ENCODE measurements around the gene KY.

GRCh38 chr3:134677196-134677986, 26.6 kb upstream of the KY start:
- TF ChIP-seq, protein P1, sequence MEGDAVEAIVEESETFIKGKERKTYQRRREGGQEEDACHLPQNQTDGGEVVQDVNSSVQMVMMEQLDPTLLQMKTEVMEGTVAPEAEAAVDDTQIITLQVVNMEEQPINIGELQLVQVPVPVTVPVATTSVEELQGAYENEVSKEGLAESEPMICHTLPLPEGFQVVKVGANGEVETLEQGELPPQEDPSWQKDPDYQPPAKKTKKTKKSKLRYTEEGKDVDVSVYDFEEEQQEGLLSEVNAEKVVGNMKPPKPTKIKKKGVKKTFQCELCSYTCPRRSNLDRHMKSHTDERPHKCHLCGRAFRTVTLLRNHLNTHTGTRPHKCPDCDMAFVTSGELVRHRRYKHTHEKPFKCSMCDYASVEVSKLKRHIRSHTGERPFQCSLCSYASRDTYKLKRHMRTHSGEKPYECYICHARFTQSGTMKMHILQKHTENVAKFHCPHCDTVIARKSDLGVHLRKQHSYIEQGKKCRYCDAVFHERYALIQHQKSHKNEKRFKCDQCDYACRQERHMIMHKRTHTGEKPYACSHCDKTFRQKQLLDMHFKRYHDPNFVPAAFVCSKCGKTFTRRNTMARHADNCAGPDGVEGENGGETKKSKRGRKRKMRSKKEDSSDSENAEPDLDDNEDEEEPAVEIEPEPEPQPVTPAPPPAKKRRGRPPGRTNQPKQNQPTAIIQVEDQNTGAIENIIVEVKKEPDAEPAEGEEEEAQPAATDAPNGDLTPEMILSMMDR (IDR thresholded peaks at IDR 0.05): no peak
- TF ChIP-seq POLR2A (IDR thresholded peaks at IDR 0.05): no peak
